ENCODE results near the gene PSTPIP1.

PSTPIP1 gene

GRCh38 chr15:77085297-77085696, 90.4 kb downstream of the PSTPIP1 start:
- no peak overlapping the region for H3K4me3 ChIP-seq (ENCODE audit: low read depth, low read length)
- no peaks in the 10 kb centered on the region for H3K36me3 ChIP-seq (ENCODE audit: insufficient read depth, low read length)
- H3K4me1 ChIP-seq (ENCODE audit: control insufficient read depth, insufficient read depth, low read length, unreplicated experiment): peaks cover 13% of the 10 kb centered on the region
- H2AFZ ChIP-seq (ENCODE audit: low read length, unreplicated experiment): no peak overlapping the region
- H3K27ac ChIP-seq (ENCODE audit: low read depth, low read length): no peak overlapping the region
- H3K79me2 ChIP-seq (ENCODE audit: control insufficient read depth, insufficient read depth, low read length, unreplicated experiment): no peaks in the 10 kb centered on the region
- H3K27me3 ChIP-seq (ENCODE audit: insufficient read depth, low read length): no peaks in the 10 kb centered on the region

Data from ACC112 (cell line).